WTC11 (cell line): ENCODE results near the gene IFNA1. TPM values are rescaled to one million over a fixed set of nuclear protein-coding genes. Genes with fewer than 3 reads are reported as not detected.

Source experiments
- ATAC-seq: fragments of 200-7000 bp; cut with Tn5 transposase; 2 replicates; pipeline ENCODE4 v1.10.0; 2021; ENCODE audit warnings: mild to moderate bottlenecking, moderate library complexity
- CTCF ChIA-PET: fragments of 300-600 bp; sonication (Branson Sonifier 250); formaldehyde crosslinking; loops from one replicate; lab custom pipeline; 2021; ENCODE audit warnings: antibody characterized with exemption; lab: Charles Lee
- POLR2A ChIA-PET: fragments of 350-600 bp; sonication (Branson Sonifier 250); formaldehyde crosslinking; loops from one replicate; lab custom pipeline; 2021; ENCODE audit warnings: antibody characterized with exemption; lab: Charles Lee
- DNase-seq: peaks from one replicate; pipeline ENCODE4 v3.0.0; 2021; ENCODE audit warnings: low spot score
- H3K27ac Mint-ChIP-seq: 2 replicates; pipeline ENCODE4 v1.8.0; 2021; ENCODE audit warnings: mixed read lengths
- H3K27me3 Mint-ChIP-seq: 2 replicates; pipeline ENCODE4 v1.8.0; 2021; ENCODE audit warnings: low read depth, mild to moderate bottlenecking, moderate library complexity, mixed read lengths
- H3K36me3 Mint-ChIP-seq: 2 replicates; pipeline ENCODE4 v1.8.0; 2021; ENCODE audit warnings: mixed read lengths
- H3K4me1 Mint-ChIP-seq: 2 replicates; pipeline ENCODE4 v1.8.0; 2022; ENCODE audit warnings: mixed read lengths
- H3K4me3 Mint-ChIP-seq: 2 replicates; pipeline ENCODE4 v1.8.0; 2021; ENCODE audit warnings: mild to moderate bottlenecking, moderate library complexity, mixed read lengths
- H3K9me3 Mint-ChIP-seq: 2 replicates; pipeline ENCODE4 v1.8.0; 2021; ENCODE audit warnings: mixed read lengths
- AR ChIP-seq: fragments of 250-450 bp; sonication (Bioruptor Pico); IDR thresholded peaks from 2 replicates; pipeline ENCODE4 v1.9.0; 2021; ENCODE audit warnings: mild to moderate bottlenecking
- ATF1 ChIP-seq: sonication (generic); formaldehyde crosslinking; IDR thresholded peaks from 2 replicates; pipeline ENCODE4 v1.8.1; 2023; ENCODE audit warnings: mild to moderate bottlenecking, moderate library complexity, missing genetic modification reagents
- CBFB ChIP-seq: sonication (generic); formaldehyde crosslinking; IDR thresholded peaks from 2 replicates; pipeline ENCODE4 v1.8.1; 2022; ENCODE audit warnings: mild to moderate bottlenecking, low read depth, missing genetic modification reagents
- ELF4 ChIP-seq: sonication (generic); formaldehyde crosslinking; IDR thresholded peaks from 2 replicates; pipeline ENCODE4 v1.8.1; 2022; ENCODE audit warnings: low read depth, mild to moderate bottlenecking, moderate library complexity, missing genetic modification reagents
- EMX1 ChIP-seq: fragments of 250-450 bp; sonication (Bioruptor Pico); IDR thresholded peaks from 2 replicates; pipeline ENCODE4 v1.8.0; 2021; ENCODE audit warnings: mild to moderate bottlenecking
- GRHL2 ChIP-seq: fragments of 250-450 bp; sonication (Bioruptor Pico); IDR thresholded peaks from 2 replicates; pipeline ENCODE4 v1.8.0; 2022; ENCODE audit warnings: mild to moderate bottlenecking, moderate library complexity; ENCODE audit not compliant: insufficient replicate concordance, severe bottlenecking
- HMGA2 ChIP-seq: fragments of 250-450 bp; sonication (Bioruptor Pico); IDR thresholded peaks from 2 replicates; pipeline ENCODE4 v1.4.0; 2021; ENCODE audit warnings: mild to moderate bottlenecking, moderate library complexity
- IRF1 ChIP-seq: sonication (generic); formaldehyde crosslinking; IDR thresholded peaks from 2 replicates; pipeline ENCODE4 v1.8.0; 2023; ENCODE audit warnings: missing genetic modification reagents
- JAZF1 ChIP-seq: fragments of 250-450 bp; sonication (Bioruptor Pico); IDR thresholded peaks from 2 replicates; pipeline ENCODE4 v1.9.0; 2021; ENCODE audit warnings: moderate library complexity, mild to moderate bottlenecking, inconsistent platforms
- NR2C2 ChIP-seq: sonication (generic); formaldehyde crosslinking; IDR thresholded peaks from 2 replicates; pipeline ENCODE4 v1.8.0; 2022; ENCODE audit warnings: mild to moderate bottlenecking, missing genetic modification reagents
- ZBTB43 ChIP-seq: sonication (generic); formaldehyde crosslinking; IDR thresholded peaks from 2 replicates; pipeline ENCODE4 v1.8.1; 2023; ENCODE audit warnings: mild to moderate bottlenecking, missing genetic modification reagents
- ZNF396 ChIP-seq: fragments of 250-450 bp; sonication (Bioruptor Pico); IDR thresholded peaks from 2 replicates; pipeline ENCODE4 v1.8.0; 2021; ENCODE audit warnings: mild to moderate bottlenecking, moderate library complexity, borderline replicate concordance
- ZNF423 ChIP-seq: fragments of 250-450 bp; sonication (Bioruptor Pico); IDR thresholded peaks from 2 replicates; pipeline ENCODE4 v2.1.2; 2022; ENCODE audit warnings: mild to moderate bottlenecking, moderate library complexity
- total RNA-seq: library from RNA; stranded (reverse); gene quantifications from 3 replicates; pipeline ENCODE4 v1.2.3, GENCODE V29; 2021
- TF ChIP-seq, protein P1 (sequence below): sonication (generic); formaldehyde crosslinking; IDR thresholded peaks from 2 replicates; pipeline ENCODE4 v1.8.0; 2022; ENCODE audit warnings: mild to moderate bottlenecking, missing genetic modification reagents
- TF ChIP-seq, protein P2 (sequence below): sonication (generic); formaldehyde crosslinking; IDR thresholded peaks from 2 replicates; pipeline ENCODE4 v1.8.1; 2023; ENCODE audit warnings: mild to moderate bottlenecking, missing genetic modification reagents, moderate library complexity
- TF ChIP-seq, protein P3 (sequence below): sonication (generic); formaldehyde crosslinking; IDR thresholded peaks from 2 replicates; pipeline ENCODE4 v1.8.0; 2022; ENCODE audit warnings: mild to moderate bottlenecking, missing genetic modification reagents
- TF ChIP-seq, protein P4 (sequence below): fragments of 250-450 bp; sonication (Bioruptor Pico); conservative IDR thresholded peaks from 2 replicates; pipeline ENCODE4 v1.9.0; 2021; ENCODE audit warnings: mild to moderate bottlenecking
- TF ChIP-seq, protein P5 (sequence below): fragments of 200-600 bp; IDR thresholded peaks from 2 replicates; pipeline ENCODE4 v1.8.0; 2022; ENCODE audit warnings: antibody characterized with exemption
- TF ChIP-seq, protein P6 (sequence below): sonication (generic); formaldehyde crosslinking; IDR thresholded peaks from 2 replicates; pipeline ENCODE4 v1.8.0; 2023; ENCODE audit warnings: missing genetic modification reagents, mild to moderate bottlenecking, borderline replicate concordance

The IFNA1 gene
- total RNA-seq, 1 experiment from 2014 or later, result not detected

GRCh38 chr9:21408817-21409216 lies 31.4 kb upstream of the IFNA1 start, which contains the start of gene IFNA8:
IFNA8 (plus strand) TSS chr9:21409117; CDS start chr9:21409177, 60 bp downstream.
- H3K27ac Mint-ChIP-seq, result no peak within 1 kb of the TSS
- CTCF ChIA-PET, result interaction anchor here (0.7 to 2.4 kb wide), 4 partner anchors 13 to 226 kb away, joined by 3 to 8 read pairs (median 3); no protein-coding TSS in a partner anchor
- no peaks in the 10 kb centered on the region for H3K4me1 Mint-ChIP-seq
- ATAC-seq (no peak), DNase-seq (no peak)
- H3K36me3 Mint-ChIP-seq, result no peaks in the 10 kb centered on the region
- H3K4me3 Mint-ChIP-seq, result no peak within 1 kb of the TSS
- no peak for TF ChIP-seq GRHL2 (CRISPR knock-in tag)
- no peak for TF ChIP-seq ZNF423 (CRISPR knock-in tag)
- TF ChIP-seq, protein P1, sequence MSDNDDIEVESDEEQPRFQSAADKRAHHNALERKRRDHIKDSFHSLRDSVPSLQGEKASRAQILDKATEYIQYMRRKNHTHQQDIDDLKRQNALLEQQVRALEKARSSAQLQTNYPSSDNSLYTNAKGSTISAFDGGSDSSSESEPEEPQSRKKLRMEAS (CRISPR knock-in tag), result no peak
- TF ChIP-seq CBFB (CRISPR knock-in tag), result no peak
- TF ChIP-seq ELF4, result no peak
- TF ChIP-seq, all 79 proteins: peak for 0
- POLR2A ChIA-PET, result no interaction called here
- Mint-ChIP-seq H3K27me3 (peaks cover 7% of the 10 kb centered on the region), H3K9me3 (no peaks in the 10 kb centered on the region)

- H3K27ac Mint-ChIP-seq, result no peak overlapping the region
- ChIA-PET POLR2A (no interaction called here), CTCF (interaction anchor here (1.0 to 1.5 kb wide), 2 partner anchors 9 to 16 kb away, joined by 3 to 6 read pairs; no protein-coding TSS in a partner anchor)
- no peaks in the 10 kb centered on the region for H3K4me1 Mint-ChIP-seq
- H3K36me3 Mint-ChIP-seq, result no peaks in the 10 kb centered on the region
- ATAC-seq, result no peak
- DNase-seq, result no peak
- H3K27me3 Mint-ChIP-seq, result no peaks in the 10 kb centered on the region; the same call in 1 of the 2 replicates
- H3K9me3 Mint-ChIP-seq, result no peaks in the 10 kb centered on the region
- no peak overlapping the region for H3K4me3 Mint-ChIP-seq
- TF ChIP-seq ZNF396 (CRISPR knock-in tag) (no peak), ATF1 (CRISPR knock-in tag) (no peak), IRF1 (no peak), EMX1 (no peak), NR2C2 (no peak), HMGA2 (CRISPR knock-in tag) (no peak), ZBTB43 (CRISPR knock-in tag) (no peak), AR (CRISPR knock-in tag) (no peak), JAZF1 (CRISPR knock-in tag) (no peak)
- TF ChIP-seq, protein P2, sequence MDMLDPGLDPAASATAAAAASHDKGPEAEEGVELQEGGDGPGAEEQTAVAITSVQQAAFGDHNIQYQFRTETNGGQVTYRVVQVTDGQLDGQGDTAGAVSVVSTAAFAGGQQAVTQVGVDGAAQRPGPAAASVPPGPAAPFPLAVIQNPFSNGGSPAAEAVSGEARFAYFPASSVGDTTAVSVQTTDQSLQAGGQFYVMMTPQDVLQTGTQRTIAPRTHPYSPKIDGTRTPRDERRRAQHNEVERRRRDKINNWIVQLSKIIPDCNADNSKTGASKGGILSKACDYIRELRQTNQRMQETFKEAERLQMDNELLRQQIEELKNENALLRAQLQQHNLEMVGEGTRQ (CRISPR knock-in tag), result no peak
- TF ChIP-seq, protein P3, sequence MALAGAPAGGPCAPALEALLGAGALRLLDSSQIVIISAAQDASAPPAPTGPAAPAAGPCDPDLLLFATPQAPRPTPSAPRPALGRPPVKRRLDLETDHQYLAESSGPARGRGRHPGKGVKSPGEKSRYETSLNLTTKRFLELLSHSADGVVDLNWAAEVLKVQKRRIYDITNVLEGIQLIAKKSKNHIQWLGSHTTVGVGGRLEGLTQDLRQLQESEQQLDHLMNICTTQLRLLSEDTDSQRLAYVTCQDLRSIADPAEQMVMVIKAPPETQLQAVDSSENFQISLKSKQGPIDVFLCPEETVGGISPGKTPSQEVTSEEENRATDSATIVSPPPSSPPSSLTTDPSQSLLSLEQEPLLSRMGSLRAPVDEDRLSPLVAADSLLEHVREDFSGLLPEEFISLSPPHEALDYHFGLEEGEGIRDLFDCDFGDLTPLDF (CRISPR knock-in tag), result no peak
- TF ChIP-seq, protein P4, sequence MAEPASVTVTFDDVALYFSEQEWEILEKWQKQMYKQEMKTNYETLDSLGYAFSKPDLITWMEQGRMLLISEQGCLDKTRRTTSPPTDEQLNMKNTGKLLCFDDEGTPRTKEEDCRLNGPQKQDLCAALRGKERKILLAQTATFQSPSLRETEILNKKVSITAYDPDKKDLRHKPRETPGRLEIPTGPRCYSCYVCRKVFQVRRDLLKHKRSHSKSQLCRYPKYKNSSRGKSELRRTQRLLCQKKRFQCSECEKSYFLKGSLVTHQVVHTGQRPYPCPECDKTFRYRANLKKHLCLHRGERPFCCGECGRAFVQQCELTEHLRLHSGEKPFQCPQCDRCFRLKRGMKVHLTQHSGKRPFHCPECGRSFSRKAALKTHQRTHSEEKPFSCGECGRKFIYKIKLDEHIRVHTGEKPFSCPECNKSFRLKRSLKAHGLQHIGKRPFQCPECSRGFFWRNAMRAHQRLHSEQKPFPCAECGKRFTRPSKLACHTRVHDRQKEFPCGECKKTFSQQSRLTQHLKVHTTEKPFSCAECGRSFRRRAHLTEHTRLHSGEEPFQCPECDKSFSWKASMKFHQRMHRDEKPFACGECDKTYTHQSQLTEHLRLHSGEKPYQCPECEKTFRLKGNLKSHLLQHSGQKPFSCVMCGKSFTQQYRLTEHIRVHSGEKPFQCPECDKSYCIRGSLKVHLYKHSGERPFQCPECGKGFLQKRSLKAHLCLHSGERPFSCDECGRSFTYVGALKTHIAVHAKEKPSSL (CRISPR knock-in tag), result no peak
- TF ChIP-seq, protein P5, sequence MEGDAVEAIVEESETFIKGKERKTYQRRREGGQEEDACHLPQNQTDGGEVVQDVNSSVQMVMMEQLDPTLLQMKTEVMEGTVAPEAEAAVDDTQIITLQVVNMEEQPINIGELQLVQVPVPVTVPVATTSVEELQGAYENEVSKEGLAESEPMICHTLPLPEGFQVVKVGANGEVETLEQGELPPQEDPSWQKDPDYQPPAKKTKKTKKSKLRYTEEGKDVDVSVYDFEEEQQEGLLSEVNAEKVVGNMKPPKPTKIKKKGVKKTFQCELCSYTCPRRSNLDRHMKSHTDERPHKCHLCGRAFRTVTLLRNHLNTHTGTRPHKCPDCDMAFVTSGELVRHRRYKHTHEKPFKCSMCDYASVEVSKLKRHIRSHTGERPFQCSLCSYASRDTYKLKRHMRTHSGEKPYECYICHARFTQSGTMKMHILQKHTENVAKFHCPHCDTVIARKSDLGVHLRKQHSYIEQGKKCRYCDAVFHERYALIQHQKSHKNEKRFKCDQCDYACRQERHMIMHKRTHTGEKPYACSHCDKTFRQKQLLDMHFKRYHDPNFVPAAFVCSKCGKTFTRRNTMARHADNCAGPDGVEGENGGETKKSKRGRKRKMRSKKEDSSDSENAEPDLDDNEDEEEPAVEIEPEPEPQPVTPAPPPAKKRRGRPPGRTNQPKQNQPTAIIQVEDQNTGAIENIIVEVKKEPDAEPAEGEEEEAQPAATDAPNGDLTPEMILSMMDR, result no peak
- TF ChIP-seq, protein P6, sequence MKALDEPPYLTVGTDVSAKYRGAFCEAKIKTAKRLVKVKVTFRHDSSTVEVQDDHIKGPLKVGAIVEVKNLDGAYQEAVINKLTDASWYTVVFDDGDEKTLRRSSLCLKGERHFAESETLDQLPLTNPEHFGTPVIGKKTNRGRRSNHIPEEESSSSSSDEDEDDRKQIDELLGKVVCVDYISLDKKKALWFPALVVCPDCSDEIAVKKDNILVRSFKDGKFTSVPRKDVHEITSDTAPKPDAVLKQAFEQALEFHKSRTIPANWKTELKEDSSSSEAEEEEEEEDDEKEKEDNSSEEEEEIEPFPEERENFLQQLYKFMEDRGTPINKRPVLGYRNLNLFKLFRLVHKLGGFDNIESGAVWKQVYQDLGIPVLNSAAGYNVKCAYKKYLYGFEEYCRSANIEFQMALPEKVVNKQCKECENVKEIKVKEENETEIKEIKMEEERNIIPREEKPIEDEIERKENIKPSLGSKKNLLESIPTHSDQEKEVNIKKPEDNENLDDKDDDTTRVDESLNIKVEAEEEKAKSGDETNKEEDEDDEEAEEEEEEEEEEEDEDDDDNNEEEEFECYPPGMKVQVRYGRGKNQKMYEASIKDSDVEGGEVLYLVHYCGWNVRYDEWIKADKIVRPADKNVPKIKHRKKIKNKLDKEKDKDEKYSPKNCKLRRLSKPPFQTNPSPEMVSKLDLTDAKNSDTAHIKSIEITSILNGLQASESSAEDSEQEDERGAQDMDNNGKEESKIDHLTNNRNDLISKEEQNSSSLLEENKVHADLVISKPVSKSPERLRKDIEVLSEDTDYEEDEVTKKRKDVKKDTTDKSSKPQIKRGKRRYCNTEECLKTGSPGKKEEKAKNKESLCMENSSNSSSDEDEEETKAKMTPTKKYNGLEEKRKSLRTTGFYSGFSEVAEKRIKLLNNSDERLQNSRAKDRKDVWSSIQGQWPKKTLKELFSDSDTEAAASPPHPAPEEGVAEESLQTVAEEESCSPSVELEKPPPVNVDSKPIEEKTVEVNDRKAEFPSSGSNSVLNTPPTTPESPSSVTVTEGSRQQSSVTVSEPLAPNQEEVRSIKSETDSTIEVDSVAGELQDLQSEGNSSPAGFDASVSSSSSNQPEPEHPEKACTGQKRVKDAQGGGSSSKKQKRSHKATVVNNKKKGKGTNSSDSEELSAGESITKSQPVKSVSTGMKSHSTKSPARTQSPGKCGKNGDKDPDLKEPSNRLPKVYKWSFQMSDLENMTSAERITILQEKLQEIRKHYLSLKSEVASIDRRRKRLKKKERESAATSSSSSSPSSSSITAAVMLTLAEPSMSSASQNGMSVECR, result no peak
Measured at GRCh38 chr9:21412107-21412506, 28.1 kb upstream of the IFNA1 start.
